Measurements from ENCODE around the gene PLXNA4. TPM values are rescaled to one million over a fixed set of nuclear protein-coding genes. Genes with fewer than 3 reads are reported as not detected.

The PLXNA4 gene
- total RNA-seq, 1 experiment from 2014 or later: 0.81 TPM

DNA sequence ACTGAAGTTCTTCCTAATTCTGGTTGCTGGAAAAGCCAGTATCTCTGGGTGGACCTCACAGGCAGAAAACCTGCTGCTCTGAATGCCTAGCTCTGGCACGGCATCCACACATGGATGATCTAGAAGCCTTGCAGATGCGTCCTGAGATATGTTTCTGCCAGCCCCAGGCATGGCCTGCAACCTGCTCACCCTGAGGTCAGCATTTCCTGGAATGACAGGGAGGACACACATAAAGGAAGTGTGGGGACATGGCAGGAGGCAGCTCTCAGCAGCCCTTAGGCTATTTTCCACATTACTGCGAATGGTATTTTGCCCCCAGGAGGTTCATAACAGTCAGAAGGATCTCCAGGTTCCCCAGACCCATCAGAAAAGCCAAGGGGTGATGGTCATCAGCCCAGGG lies 23.2 kb downstream of the PLXNA4 start:
- ChIA-PET CTCF (interaction anchor here (1.0 to 2.0 kb wide), 4 partner anchors 24 to 35 kb away, joined by 3 to 7 read pairs (median 4); partner anchors contain the start of gene PLXNA4), POLR2A (no interaction called here)
- Mint-ChIP-seq H3K4me3 (no peak overlapping the region), H3K9me3 (peaks cover 32% of the 10 kb centered on the region), H3K27me3 (ENCODE audit: low read depth) (peaks cover 17% of the 10 kb centered on the region), H3K36me3 (peaks cover 23% of the 10 kb centered on the region), H3K4me1 (peaks cover 12% of the 10 kb centered on the region), H3K27ac (no peak overlapping the region)
- DNase-seq (ENCODE audit: low spot score) (no peak), ATAC-seq (no peak)
- no peak for TF ChIP-seq SMAD3 (CRISPR knock-in tag; IDR thresholded peaks at IDR 0.05; ENCODE audit: borderline replicate concordance)
- TF ChIP-seq, protein P1, sequence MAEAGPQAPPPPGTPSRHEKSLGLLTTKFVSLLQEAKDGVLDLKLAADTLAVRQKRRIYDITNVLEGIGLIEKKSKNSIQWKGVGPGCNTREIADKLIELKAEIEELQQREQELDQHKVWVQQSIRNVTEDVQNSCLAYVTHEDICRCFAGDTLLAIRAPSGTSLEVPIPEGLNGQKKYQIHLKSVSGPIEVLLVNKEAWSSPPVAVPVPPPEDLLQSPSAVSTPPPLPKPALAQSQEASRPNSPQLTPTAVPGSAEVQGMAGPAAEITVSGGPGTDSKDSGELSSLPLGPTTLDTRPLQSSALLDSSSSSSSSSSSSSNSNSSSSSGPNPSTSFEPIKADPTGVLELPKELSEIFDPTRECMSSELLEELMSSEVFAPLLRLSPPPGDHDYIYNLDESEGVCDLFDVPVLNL (CRISPR knock-in tag; IDR thresholded peaks at IDR 0.05; ENCODE audit: borderline replicate concordance, low read depth): no peak
- TF ChIP-seq IRF2 (CRISPR knock-in tag; IDR thresholded peaks at IDR 0.05; ENCODE audit: borderline replicate concordance, low read depth): no peak
- no peak for TF ChIP-seq OVOL2 (CRISPR knock-in tag; IDR thresholded peaks at IDR 0.05; ENCODE audit: borderline replicate concordance)
- no peak for TF ChIP-seq MYBL2 (CRISPR knock-in tag; IDR thresholded peaks at IDR 0.05)
- TF ChIP-seq, protein P2, sequence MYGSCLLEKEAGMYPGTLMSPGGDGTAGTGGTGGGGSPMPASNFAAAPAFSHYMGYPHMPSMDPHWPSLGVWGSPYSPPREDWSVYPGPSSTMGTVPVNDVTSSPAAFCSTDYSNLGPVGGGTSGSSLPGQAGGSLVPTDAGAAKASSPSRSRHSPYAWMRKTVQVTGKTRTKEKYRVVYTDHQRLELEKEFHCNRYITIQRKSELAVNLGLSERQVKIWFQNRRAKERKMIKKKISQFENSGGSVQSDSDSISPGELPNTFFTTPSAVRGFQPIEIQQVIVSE (CRISPR knock-in tag; IDR thresholded peaks at IDR 0.05; ENCODE audit: borderline replicate concordance): no peak
- TF ChIP-seq ZNF219 (CRISPR knock-in tag; IDR thresholded peaks at IDR 0.05; ENCODE audit: borderline replicate concordance): no peak
- TF ChIP-seq TCF7 (CRISPR knock-in tag; IDR thresholded peaks at IDR 0.05; ENCODE audit: low read depth): no peak
- no peak for TF ChIP-seq TEAD1 (CRISPR knock-in tag; IDR thresholded peaks at IDR 0.05)
- TF ChIP-seq CREM (CRISPR knock-in tag; IDR thresholded peaks at IDR 0.05): no peak
- no peak for TF ChIP-seq CBFB (CRISPR knock-in tag; IDR thresholded peaks at IDR 0.05; ENCODE audit: low read depth)
- no peak for TF ChIP-seq GTF2I (CRISPR knock-in tag; conservative IDR thresholded peaks at IDR 0.05)
- TF ChIP-seq, protein P3, sequence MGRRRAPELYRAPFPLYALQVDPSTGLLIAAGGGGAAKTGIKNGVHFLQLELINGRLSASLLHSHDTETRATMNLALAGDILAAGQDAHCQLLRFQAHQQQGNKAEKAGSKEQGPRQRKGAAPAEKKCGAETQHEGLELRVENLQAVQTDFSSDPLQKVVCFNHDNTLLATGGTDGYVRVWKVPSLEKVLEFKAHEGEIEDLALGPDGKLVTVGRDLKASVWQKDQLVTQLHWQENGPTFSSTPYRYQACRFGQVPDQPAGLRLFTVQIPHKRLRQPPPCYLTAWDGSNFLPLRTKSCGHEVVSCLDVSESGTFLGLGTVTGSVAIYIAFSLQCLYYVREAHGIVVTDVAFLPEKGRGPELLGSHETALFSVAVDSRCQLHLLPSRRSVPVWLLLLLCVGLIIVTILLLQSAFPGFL (CRISPR knock-in tag; IDR thresholded peaks at IDR 0.05; ENCODE audit: borderline replicate concordance): no peak
- no peak for TF ChIP-seq NFATC4 (CRISPR knock-in tag; IDR thresholded peaks at IDR 0.05)
- TF ChIP-seq, protein P4, sequence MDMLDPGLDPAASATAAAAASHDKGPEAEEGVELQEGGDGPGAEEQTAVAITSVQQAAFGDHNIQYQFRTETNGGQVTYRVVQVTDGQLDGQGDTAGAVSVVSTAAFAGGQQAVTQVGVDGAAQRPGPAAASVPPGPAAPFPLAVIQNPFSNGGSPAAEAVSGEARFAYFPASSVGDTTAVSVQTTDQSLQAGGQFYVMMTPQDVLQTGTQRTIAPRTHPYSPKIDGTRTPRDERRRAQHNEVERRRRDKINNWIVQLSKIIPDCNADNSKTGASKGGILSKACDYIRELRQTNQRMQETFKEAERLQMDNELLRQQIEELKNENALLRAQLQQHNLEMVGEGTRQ (CRISPR knock-in tag; IDR thresholded peaks at IDR 0.05): no peak
- no peak for TF ChIP-seq GRHL2 (CRISPR knock-in tag; IDR thresholded peaks at IDR 0.05; ENCODE audit: insufficient replicate concordance, severe bottlenecking)

DNA sequence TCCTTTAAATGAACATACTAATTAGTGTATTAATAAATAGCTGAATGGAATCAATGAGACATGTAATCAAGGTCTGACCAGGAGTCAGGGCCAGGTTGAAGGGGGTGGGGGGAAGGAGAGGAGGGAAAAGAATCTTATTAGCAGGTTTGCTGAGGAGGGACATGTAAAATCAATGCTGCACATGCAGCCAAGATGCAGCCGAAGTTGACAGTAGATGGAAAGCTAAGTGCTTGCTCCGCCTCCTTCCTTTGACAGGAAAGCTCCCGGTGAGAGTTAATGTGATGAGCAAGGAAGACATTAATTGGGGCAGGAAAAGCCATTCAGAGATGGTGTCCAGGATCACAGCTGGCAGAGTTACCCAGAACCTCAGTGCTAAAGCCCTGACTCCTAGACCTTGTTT lies 24.4 kb downstream of the PLXNA4 start:
- no peak for TF ChIP-seq IRF2 (CRISPR knock-in tag; IDR thresholded peaks at IDR 0.05; ENCODE audit: borderline replicate concordance, low read depth)
- TF ChIP-seq TEAD4 (CRISPR knock-in tag; IDR thresholded peaks at IDR 0.05): no peak
- TF ChIP-seq, protein P5, sequence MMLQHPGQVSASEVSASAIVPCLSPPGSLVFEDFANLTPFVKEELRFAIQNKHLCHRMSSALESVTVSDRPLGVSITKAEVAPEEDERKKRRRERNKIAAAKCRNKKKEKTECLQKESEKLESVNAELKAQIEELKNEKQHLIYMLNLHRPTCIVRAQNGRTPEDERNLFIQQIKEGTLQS (CRISPR knock-in tag; conservative IDR thresholded peaks at IDR 0.05): no peak
- no peak for TF ChIP-seq ZNF396 (CRISPR knock-in tag; IDR thresholded peaks at IDR 0.05; ENCODE audit: borderline replicate concordance)
- no peak for TF ChIP-seq SMAD4 (CRISPR knock-in tag; IDR thresholded peaks at IDR 0.05)
- no peak for TF ChIP-seq GABPB1 (CRISPR knock-in tag; IDR thresholded peaks at IDR 0.05)

More for the DNA sequence above, 24.4 kb downstream of the PLXNA4 start:
- no peak overlapping the region for H3K4me3 Mint-ChIP-seq
- CTCF ChIA-PET: interaction anchor here (1.0 to 2.0 kb wide), 5 partner anchors 14 to 34 kb away, joined by 3 to 7 read pairs (median 4); partner anchors contain the start of gene PLXNA4
- ATAC-seq: no peak; the same call in 1 of the 2 replicates
- peaks cover 17% of the 10 kb centered on the region for H3K27me3 Mint-ChIP-seq (ENCODE audit: low read depth)
- H3K36me3 Mint-ChIP-seq: peaks cover 23% of the 10 kb centered on the region
- H3K9me3 Mint-ChIP-seq: peaks cover 32% of the 10 kb centered on the region
- POLR2A ChIA-PET: no interaction called here
- no peak overlapping the region for H3K27ac Mint-ChIP-seq
- H3K4me1 Mint-ChIP-seq: peaks cover 14% of the 10 kb centered on the region
- no peak for DNase-seq (ENCODE audit: low spot score)

All from WTC11 (cell line).